K562 (cell line): ENCODE results near the gene TCOF1. TPM values are rescaled to one million over a fixed set of nuclear protein-coding genes. Genes with fewer than 3 reads are reported as not detected.

Experiments used
- ATAC-seq: fragments of 200-7000 bp; cut with Tn5 transposase; 3 replicates; pipeline ENCODE4 v1.9.1; 2020; ENCODE audit warnings: moderate library complexity
- BruUV-seq: library from RNA; stranded (reverse); fragments of 400-500 nt; replicated peaks from 2 replicates; lab custom pipeline; 2021; lab: Mats Ljungman, UMichigan
- CTCF ChIA-PET: fragments of 300-600 bp; formaldehyde crosslinking; extraction: SDS; loops from one replicate; lab custom pipeline; 2021; ENCODE audit warnings: low intra/inter-chr PET ratio; lab: Yijun Ruan, JAX
- POLR2A ChIA-PET: fragments of 300-600, 350-650 bp; sonication (Branson Sonifier 250); formaldehyde crosslinking; extraction: SDS; loops from one replicate; lab custom pipeline; 2021; ENCODE audit warnings: antibody characterized with exemption, inconsistent platforms; lab: Yijun Ruan, JAX
- DNase-seq, 4 experiments: peaks; one replicate each; pipeline versions ENCODE4 v3.0.0 to v3.0.0-alpha.2; 2011 to 2018; ENCODE audit warnings: low spot score in 3 of 4, mixed read lengths in 3 of 4; ENCODE audit errors: extremely low read depth in 1 of 4
- FAIRE-seq: peaks from 2 replicates; lab custom pipeline; 2011; peaks lifted over from hg19 to GRCh38; lab: Jason Lieb, UNC
- H2AFZ ChIP-seq: 2 replicates; pipeline ENCODE4 v1.6.0; 2011; ENCODE audit warnings: low read depth, low read length, control low read depth, inconsistent platforms
- H3K27ac ChIP-seq: fragments of 200-600 bp; 3 replicates; pipeline ENCODE4 v1.8.0; 2011; ENCODE audit warnings: low read depth, mild to moderate bottlenecking, control low read depth, inconsistent platforms, low read length, moderate library complexity, mixed read lengths; ENCODE audit errors: extremely low read depth
- H3K27me3 ChIP-seq, 2 experiments: fragments of 300-600 bp in 1 of 2; 2 replicates in 1 of 2; 3 replicates in 1 of 2; pipeline versions ENCODE4 v1.6.0 to v1.8.0; 2011; ENCODE audit warnings: inconsistent platforms in 2 of 2, low read length in 2 of 2, mild to moderate bottlenecking in 1 of 2, mixed read lengths in 1 of 2, moderate library complexity in 1 of 2; ENCODE audit not compliant: control insufficient read depth in 2 of 2, insufficient read depth in 2 of 2
- H3K36me3 ChIP-seq: fragments of 300-600 bp; 3 replicates; pipeline ENCODE4 v1.8.0; 2011; ENCODE audit warnings: mild to moderate bottlenecking, low read length, inconsistent platforms; ENCODE audit not compliant: control insufficient read depth, insufficient read depth
- H3K4me1 ChIP-seq, 2 experiments: fragments of 200-600 bp in 1 of 2; replicated peaks in 1 of 2; 2 replicates in 1 of 2; 3 replicates in 1 of 2; pipeline versions ENCODE4 v1.5.1 to v1.8.0; 2011; ENCODE audit warnings: inconsistent platforms in 2 of 2, low read length in 2 of 2, mild to moderate bottlenecking in 1 of 2, mixed read lengths in 1 of 2, moderate library complexity in 1 of 2; ENCODE audit not compliant: control insufficient read depth in 2 of 2, insufficient read depth in 2 of 2
- H3K4me2 ChIP-seq: 2 replicates; pipeline ENCODE4 v1.6.1; 2011; ENCODE audit warnings: low read length, control low read depth, inconsistent platforms, mixed read lengths; ENCODE audit not compliant: insufficient read depth
- H3K4me3 ChIP-seq: fragments of 200-600 bp; sonication (generic), shearing (Covaris generic); 2 replicates; pipeline ENCODE4 v1.5.1; 2016; ENCODE audit warnings: control low read depth, inconsistent platforms
- H3K79me2 ChIP-seq: fragments of 200-600 bp; 3 replicates; pipeline ENCODE4 v1.8.0; 2011; ENCODE audit warnings: low read length, inconsistent platforms; ENCODE audit not compliant: control insufficient read depth, insufficient read depth
- H3K9ac ChIP-seq, 2 experiments: 2 replicates each; pipeline versions ENCODE4 v1.6.0 to v1.6.1; 2011; ENCODE audit warnings: low read depth in 2 of 2, low read length in 2 of 2, control low read depth in 1 of 2, inconsistent platforms in 1 of 2, mild to moderate bottlenecking in 1 of 2, mixed read lengths in 1 of 2; ENCODE audit not compliant: insufficient read depth in 1 of 2
- H3K9me1 ChIP-seq: one replicate; pipeline ENCODE4 v1.6.0; 2011; ENCODE audit warnings: inconsistent platforms, mild to moderate bottlenecking, low read length, moderate library complexity; ENCODE audit not compliant: control insufficient read depth, insufficient read depth
- H3K9me3 ChIP-seq: replicated peaks from 2 replicates; pipeline ENCODE4 v1.5.1; 2011; ENCODE audit warnings: low read depth, low read length, inconsistent platforms; ENCODE audit not compliant: control insufficient read depth, insufficient read depth
- H4K20me1 ChIP-seq: replicated peaks from 2 replicates; pipeline ENCODE4 v1.6.1; 2011; ENCODE audit warnings: low read length, inconsistent platforms, mixed read lengths; ENCODE audit not compliant: control insufficient read depth, insufficient read depth
- BCLAF1 ChIP-seq, 2 experiments: fragments of 450-650 bp in 1 of 2; IDR thresholded peaks; 2 replicates each; pipeline ENCODE4 v1.6.1; 2011 to 2017; ENCODE audit warnings: low read depth in 2 of 2, antibody characterized with exemption in 1 of 2, borderline replicate concordance in 1 of 2, low read length in 1 of 2, mild to moderate bottlenecking in 1 of 2, mixed read lengths in 1 of 2; ENCODE audit not compliant: control insufficient read depth in 1 of 2
- CBFA2T2 ChIP-seq: fragments of 450-650 bp; conservative IDR thresholded peaks from 2 replicates; pipeline ENCODE4 v1.6.1; 2017; ENCODE audit warnings: mild to moderate bottlenecking
- FOXA3 ChIP-seq, 2 experiments: fragments of 450-650 bp in 1 of 2; sonication (generic) in 1 of 2; formaldehyde crosslinking; IDR thresholded peaks in 1 of 2; conservative IDR thresholded peaks in 1 of 2; 2 replicates each; pipeline versions ENCODE4 v1.4.0 to v1.8.0; 2020 to 2022; ENCODE audit warnings: mild to moderate bottlenecking in 2 of 2, missing genetic modification reagents in 1 of 2
- HINFP ChIP-seq: fragments of 450-650 bp; conservative IDR thresholded peaks from 2 replicates; pipeline ENCODE4 v1.6.1; 2016; ENCODE audit warnings: missing genetic modification characterization, low read depth, mild to moderate bottlenecking, control low read depth, missing compliant biosample characterization
- ILK ChIP-seq: fragments of 450-650 bp; IDR thresholded peaks from 2 replicates; pipeline ENCODE4 v1.6.1; 2016; ENCODE audit warnings: missing genetic modification characterization, low read depth, mild to moderate bottlenecking, missing compliant biosample characterization, moderate library complexity, borderline replicate concordance
- WGBS: fragments of 100-300 bp; shearing (Covaris generic); methylation state at CpG from one replicate; pipeline ENCODE4 v1.1.6; 2016; ENCODE audit warnings: low coverage, mixed read lengths; ENCODE audit not compliant: insufficient coverage; ENCODE audit errors: missing lambda C conversion rate; 5-methylcytosine and 5-hydroxymethylcytosine counted together
- in situ Hi-C: fragments of 300-500 bp; cut with MboI; formaldehyde crosslinking; loops from 4 replicates; pipeline ENCODE4 v1.15.0; 2018; ENCODE audit warnings: inconsistent platforms, mixed read lengths
- intact Hi-C: fragments of 100-400 bp; cut with micrococcal nuclease; formaldehyde crosslinking; loops from 2 replicates; pipeline ENCODE4 v1.14.2; 2022
- polyA plus RNA-seq, 8 experiments: library from polyadenylated mRNA; depleted of rRNA in 4 of 8; stranded (reverse) in 5 of 8; unstranded in 3 of 8; fragments of >200 nt; fragmentation: Nextera tagmentation in 2 of 8; fragmentation: Illumina TruSeq in 1 of 8; extraction: Ambion mirVana in 2 of 8; extraction: Trizol in 1 of 8; gene quantifications; 2 replicates each; pipeline versions ENCODE4 v1.2.1 to v1.2.3, GENCODE V29; 2011 to 2014; ENCODE audit warnings: inconsistent platforms in 1 of 8, missing spikeins in 1 of 8
- total RNA-seq, 7 experiments: library from RNA; depleted of rRNA in 6 of 7; stranded (reverse); fragments of >200 nt in 6 of 7; fragmentation: Illumina TruSeq in 2 of 7; extraction: Trizol in 2 of 7; gene quantifications; 2 replicates each; pipeline versions ENCODE4 v1.2.1 to v1.2.3, GENCODE V29; 2011 to 2021; ENCODE audit warnings: low replicate concordance in 1 of 7

Gene TCOF1
- total and polyA plus RNA-seq, 9 of the 15 experiments (the other 6 are each of a cell fraction or from before 2014, with no cell fraction given) = 9.8 to 134 (median 61.7) TPM

GRCh38 chr5:150434464-150434863 is 77.0 kb downstream of the TCOF1 start:
- H4K20me1 ChIP-seq = no peaks in the 10 kb centered on the region

More at GRCh38 chr5:150434464-150434863, 77.0 kb downstream of the TCOF1 start:
- no peak overlapping the region for H3K9ac ChIP-seq
- H3K9me3 ChIP-seq = no peaks in the 10 kb centered on the region
- in situ Hi-C loops (no loop called here), intact Hi-C loops (no loop called here)
- DNase-seq (no peak), FAIRE-seq (no peak), ATAC-seq (no peak)
- no peak overlapping the region for H2AFZ ChIP-seq
- H3K36me3 ChIP-seq = no peaks in the 10 kb centered on the region
- no peaks in the 10 kb centered on the region for H3K79me2 ChIP-seq
- H3K27me3 ChIP-seq = peaks cover 0 to 15% of the 10 kb centered on the region in 2 experiments; a peak in 3 of 5 replicates
- no peak overlapping the region for H3K4me2 ChIP-seq
- POLR2A ChIA-PET = interaction anchor here (4.1 kb wide), 1 partner anchor 11 kb away, joined by 17 read pairs; no protein-coding TSS in a partner anchor
- H3K27ac ChIP-seq = no peak overlapping the region
- TF ChIP-seq ILK (tag) (no peak), FOXA3 (CRISPR knock-in tag; conservative IDR thresholded peaks at IDR 0.05 in 1 of 2, IDR thresholded peaks at IDR 0.05 in 1 of 2) (no peak), CBFA2T2 (no peak), HINFP (tag) (no peak), BCLAF1 (IDR thresholded peaks at IDR 0.05; ENCODE audit: borderline replicate concordance in 1 of 2, control insufficient read depth in 1 of 2, low read depth in 2 of 2, low read length in 1 of 2) (no peak)
- H3K4me3 ChIP-seq = no peak overlapping the region
- no peaks in the 10 kb centered on the region for H3K9me1 ChIP-seq
- CTCF ChIA-PET = no interaction called here
- BruUV-seq = no TSS peak
- peaks cover 0 to 6% of the 10 kb centered on the region in 2 experiments; a peak in 3 of 5 replicates for H3K4me1 ChIP-seq
- WGBS = 39% methylated on average over 6 of the region's 6 CpGs
